AG08395 (cell line): ENCODE data around the gene MAPT.
A peak's percentile ranks its signal among the peaks of the same experiment; 100 is the strongest.

Experiments used
- DNase-seq: peaks from one replicate; pipeline ENCODE4 v3.0.0; 2012; ENCODE audit warnings: mixed read lengths, low spot score

Gene MAPT

GRCh38 chr17:45894022-45894784 is at the start of gene MAPT:
TSS of gene MAPT (plus strand) at chr17:45894554. CDS start at chr17:45962338, 67,784 bp downstream.
- peak; percentile 97 for DNase-seq

DNA sequence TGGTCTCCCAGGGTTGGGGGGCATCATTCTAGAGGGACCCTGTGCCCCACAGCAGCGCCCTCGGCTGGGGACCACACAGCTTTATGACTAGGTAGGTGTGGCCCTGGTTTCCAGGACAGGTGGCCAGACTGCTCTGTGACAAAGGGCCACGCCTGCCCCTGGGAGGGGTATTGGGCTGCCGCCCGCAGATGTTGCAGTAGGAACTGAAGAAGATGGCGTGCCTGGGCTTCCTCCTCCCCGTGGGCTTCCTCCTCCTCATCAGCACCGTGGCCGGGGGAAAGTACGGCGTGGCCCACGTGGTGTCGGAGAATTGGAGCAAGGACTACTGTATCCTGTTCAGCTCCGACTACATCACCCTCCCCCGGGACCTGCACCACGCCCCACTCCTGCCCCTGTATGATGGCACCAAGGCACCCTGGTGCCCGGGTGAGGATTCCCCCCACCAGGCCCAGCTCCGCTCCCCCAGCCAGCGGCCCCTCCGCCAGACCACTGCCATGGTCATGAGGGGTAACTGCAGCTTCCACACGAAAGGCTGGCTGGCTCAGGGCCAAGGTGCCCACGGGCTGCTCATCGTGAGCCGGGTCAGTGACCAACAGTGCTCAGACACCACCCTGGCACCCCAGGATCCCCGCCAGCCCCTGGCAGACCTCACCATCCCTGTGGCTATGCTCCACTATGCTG is 49.5 kb upstream of the MAPT start, which contains the start of gene SPPL2C:
Gene SPPL2C, plus strand, starts transcription at position 187 of the 681 bp plus-strand sequence. Its CDS starts 26 bp downstream, at position 213.
- DNase-seq = no peak

DNA sequence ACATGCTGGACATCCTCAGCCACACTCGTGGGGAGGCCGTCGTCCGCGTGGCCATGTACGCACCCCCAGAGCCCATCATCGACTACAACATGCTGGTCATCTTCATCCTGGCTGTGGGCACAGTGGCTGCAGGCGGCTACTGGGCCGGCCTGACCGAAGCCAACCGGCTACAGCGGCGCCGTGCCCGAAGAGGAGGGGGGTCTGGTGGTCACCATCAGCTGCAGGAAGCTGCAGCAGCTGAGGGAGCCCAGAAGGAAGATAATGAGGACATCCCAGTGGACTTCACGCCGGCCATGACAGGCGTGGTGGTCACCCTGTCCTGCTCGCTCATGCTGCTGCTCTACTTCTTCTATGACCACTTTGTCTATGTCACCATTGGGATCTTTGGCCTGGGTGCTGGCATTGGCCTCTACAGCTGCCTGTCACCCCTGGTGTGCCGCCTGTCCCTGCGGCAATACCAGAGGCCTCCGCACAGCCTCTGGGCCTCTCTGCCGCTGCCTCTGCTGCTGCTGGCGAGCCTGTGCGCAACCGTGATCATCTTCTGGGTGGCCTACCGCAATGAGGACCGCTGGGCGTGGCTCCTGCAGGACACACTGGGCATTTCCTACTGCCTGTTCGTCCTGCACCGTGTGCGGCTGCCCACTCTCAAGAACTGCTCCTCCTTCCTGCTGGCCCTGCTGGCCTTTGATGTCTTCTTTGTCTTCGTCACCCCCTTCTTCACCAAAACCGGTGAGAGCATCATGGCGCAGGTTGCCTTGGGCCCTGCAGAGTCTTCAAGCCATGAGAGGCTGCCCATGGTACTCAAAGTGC is 48.8 kb upstream of the MAPT start:
- no peak for DNase-seq

- DNase-seq = no peak
These were observed 48.1 kb upstream of the MAPT start for GRCh38 chr17:45846223-45846622.

DNA sequence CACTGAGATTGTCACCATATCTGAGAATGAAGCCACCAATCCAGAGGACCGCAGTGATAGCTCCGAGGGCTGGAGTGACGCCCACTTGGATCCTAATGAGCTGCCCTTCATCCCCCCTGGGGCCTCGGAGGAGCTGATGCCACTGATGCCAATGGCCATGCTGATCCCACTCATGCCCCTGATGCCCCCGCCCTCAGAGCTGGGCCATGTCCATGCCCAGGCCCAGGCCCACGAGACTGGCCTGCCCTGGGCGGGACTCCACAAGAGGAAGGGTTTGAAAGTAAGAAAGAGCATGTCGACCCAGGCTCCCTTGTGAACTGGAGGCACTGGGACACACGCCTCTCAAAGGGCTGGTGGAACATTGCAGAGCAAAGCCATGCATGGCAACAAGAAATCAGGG is 47.7 kb upstream of the MAPT start:
- DNase-seq = no peak

DNA sequence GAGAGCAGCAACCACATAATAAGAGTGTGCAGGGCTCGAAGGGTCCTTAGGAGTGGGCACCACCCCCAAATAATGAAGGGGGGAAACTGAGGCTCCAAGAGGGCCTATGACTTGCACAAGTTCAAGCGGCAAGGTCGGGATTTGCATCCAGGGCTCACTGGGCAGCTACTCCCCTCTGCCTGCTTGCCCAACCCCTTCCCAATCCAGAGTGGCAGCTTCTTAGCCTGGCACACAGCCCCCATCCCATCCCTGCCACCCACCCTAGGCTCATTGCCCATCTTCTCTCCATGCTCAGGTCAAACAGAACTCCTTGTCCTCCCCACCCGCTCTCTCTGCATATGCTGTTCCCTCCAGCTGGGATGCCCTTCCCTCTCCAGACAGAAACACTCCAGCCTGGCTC is 47.3 kb upstream of the MAPT start:
- DNase-seq = no peak

DNA sequence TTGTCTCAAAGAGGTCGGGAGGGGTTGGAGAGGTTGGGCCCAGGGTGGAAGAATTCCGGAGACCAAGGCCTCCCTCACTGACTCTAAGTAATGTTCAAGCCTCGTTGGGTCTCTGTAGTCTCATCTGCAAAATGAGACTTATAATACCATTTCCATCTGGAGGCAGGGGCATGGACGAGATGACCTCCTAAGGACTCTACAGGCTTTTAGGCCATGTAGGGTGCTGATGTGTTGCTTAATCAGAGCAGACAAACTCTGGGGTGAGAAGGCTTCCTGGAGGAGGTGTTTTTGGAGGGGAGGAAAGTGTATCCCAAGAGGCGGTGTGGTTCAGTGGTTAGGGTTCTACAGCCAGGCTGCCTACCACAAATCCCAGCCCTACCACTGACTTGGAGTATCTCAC is 46.6 kb upstream of the MAPT start:
- DNase-seq = no peak

- no peak for DNase-seq
These were observed 45.9 kb upstream of the MAPT start for GRCh38 chr17:45848405-45848804.

DNA sequence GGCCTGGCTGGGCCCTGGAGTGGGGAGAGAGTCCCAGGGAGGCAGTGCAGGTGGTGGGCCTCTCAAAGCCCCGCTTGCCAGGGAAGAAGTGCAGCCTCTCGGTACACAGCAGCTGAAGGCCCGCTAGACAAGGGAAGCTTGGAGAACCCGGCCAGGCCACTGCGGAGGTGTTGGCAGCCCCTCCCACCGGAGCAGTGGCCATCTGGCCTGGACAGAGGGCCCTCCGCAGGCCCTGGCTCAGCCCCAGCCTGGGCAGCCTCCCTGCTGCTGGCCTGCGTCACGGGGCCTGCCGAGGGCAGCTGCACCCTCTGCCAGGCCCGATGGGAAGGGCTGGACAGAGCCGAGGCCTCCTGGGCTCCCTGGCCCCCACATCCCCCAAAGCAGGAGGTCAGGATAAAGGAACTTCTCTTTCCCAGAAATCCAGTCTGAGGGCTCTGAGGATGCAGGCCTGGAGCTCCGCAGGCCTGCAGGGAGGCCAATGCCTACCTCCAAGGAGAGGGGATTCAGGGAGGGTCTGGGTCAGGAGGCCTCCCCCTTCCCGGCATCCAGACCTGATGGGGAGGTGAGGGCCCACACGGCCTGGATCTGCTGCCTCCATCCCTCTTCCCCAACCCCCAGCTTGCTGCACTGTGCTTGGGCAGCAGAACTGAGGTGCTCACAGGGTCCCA is 45.4 kb upstream of the MAPT start:
- DNase-seq = no peak

GRCh38 chr17:45849536-45849990 is 44.8 kb upstream of the MAPT start:
- DNase-seq = no peak

GRCh38 chr17:45850011-45850410 is 44.3 kb upstream of the MAPT start:
- no peak for DNase-seq

DNA sequence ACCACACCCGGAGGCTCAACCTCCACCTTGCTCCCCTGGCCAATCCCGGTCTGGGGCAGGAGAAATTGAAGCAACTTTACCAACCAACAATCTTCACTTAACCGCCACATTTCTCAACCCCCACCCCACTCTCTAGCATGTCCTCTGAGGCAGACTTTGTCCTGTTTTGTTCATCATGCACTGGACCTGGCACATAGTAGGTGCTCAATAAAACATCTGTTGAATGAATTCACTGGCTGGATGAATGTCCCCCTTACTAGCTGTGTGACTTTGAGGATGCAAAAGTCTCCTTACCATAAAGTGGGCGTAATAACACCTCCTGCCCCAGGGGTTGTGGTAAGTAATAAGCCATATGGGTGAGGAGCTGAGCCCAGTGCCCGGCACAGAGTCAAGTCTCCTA is 43.9 kb upstream of the MAPT start:
- no peak for DNase-seq

- no peak for DNase-seq
These were observed 43.3 kb upstream of the MAPT start for GRCh38 chr17:45851022-45851421.

GRCh38 chr17:45851464-45851863 is 42.9 kb upstream of the MAPT start:
- DNase-seq = no peak

DNA sequence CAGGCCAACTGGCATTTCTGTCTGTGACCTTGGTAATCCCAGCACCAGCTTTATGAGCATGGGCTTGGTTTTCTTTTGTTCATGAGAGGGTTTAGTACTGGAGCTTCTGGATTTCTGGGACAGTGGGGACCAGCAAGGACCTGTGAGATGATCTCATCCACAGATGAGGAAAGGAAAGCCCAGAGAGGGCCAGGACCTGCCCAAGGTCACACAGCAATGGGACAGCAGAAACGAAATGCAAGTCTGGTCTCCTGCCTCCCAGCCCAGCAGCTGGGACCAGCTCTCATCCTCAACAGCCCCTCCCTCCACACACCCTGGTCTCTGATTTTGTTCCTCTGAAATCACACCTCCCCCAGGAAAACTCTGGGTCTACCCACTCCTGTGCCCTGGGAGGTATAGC is 42.5 kb upstream of the MAPT start:
- DNase-seq = no peak

DNA sequence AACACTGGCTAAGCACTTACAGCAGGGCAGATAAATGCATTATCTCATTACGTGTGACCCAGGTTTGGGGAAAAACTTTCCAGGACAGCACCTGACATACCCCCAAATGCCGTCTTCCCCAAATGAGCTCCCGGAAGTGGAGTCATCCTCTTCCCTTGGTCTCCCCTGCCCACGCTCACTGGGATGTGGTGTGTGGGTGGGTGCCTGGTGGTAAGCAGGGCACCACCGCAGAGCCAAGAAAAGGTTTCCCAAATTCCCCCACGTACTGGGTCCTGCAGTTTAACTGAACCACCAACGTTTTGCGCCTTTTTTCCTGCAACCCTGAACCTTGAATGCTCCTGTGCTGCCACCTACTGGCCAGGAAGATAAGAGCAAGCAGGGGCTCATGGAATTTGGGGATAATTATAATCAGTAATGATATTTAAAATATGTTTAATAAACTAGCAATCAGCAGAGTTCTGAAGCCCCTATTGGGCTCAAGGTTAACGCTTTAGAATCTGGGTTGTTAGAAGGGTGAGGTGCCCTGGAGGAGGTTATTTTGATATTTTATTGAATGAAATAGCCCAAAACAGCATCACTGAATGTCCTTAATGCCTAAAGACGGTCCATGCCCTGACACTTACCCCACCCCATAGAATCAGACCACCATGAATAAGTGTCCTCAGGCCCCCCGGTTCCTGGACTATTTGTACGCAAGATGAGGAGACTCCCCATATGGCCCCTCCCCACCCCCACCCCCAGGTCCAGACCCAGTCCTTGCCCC is 41.6 kb upstream of the MAPT start:
- DNase-seq = peak; percentile 70

- no peak for DNase-seq
These were observed 40.1 kb upstream of the MAPT start for GRCh38 chr17:45854209-45854608.

DNA sequence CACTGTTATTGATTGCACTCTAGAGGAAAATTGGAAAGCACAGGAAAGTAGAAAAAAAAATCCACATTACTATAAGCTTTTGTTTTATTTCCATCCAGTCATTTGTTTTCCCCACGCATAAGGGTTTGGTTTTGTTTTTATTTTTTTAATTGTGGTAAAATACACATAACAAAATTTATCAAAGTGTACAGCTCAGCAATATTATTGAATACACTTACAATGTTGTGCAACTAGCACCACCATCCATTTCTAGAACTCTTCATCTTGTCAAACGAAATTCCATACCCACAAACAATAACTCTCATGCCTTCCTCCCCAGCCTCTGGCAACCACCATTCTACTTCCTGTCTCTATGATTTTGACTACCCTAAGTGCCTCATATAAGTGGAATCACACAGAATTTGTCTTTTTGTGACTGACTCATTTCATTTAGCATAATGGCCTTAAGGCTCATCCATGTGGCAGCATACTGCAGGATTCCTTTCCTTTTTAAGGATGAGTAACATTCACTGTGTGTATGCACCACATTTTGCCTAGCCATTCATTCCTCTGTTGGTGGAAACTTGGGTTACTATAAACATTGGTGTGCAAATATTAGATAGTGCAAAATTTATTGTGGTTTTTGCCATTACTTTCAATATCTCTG is 38.5 kb upstream of the MAPT start:
- no peak for DNase-seq

GRCh38 chr17:45857977-45858708 is 36.2 kb upstream of the MAPT start:
- DNase-seq = peak; percentile 33

DNA sequence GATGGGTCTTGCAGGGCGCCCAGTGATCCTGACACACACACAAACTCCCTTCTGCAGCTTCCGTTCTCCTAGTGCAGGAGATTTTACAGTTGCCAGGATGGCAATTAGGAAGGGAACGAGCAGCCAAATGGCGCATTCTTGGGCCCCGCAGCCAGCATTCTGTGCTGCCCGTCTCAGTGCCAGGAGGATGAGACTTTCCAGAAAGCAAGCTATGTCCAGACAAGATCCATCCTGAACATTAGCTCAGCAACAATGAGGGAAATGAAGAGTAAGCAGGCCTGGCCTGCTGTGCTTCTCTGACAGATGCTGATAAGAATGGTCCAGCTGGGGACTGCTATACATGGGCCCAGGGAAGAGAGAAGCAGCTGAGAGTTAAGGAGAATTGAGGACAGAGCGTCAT is 33.2 kb upstream of the MAPT start:
- DNase-seq = no peak
